Kidney tubule cell (primary cell): Measurements from ENCODE around the gene PAPLN.

Experiments used
- DNase-seq: peaks from one replicate; pipeline ENCODE4 v3.0.0-alpha.2; 2018; ENCODE audit warnings: low spot score

PAPLN gene

GRCh38 chr14:73261075-73261474 lies 23.8 kb downstream of the PAPLN start:
- DNase-seq = no peak

- DNase-seq = no peak
Observed at GRCh38 chr14:73261520-73262426, 24.5 kb downstream of the PAPLN start.

GRCh38 chr14:73262427-73263183 lies 25.3 kb downstream of the PAPLN start:
- no peak for DNase-seq

GRCh38 chr14:73263606-73264005 lies 26.3 kb downstream of the PAPLN start:
- no peak for DNase-seq

GRCh38 chr14:73264080-73264884 lies 27.0 kb downstream of the PAPLN start:
- no peak for DNase-seq

GRCh38 chr14:73264885-73265720 lies 27.8 kb downstream of the PAPLN start:
- DNase-seq = no peak

- DNase-seq = no peak
Observed at GRCh38 chr14:73265721-73266046, 28.4 kb downstream of the PAPLN start.

- no peak for DNase-seq
Observed at GRCh38 chr14:73266317-73266716, 29.0 kb downstream of the PAPLN start.

- DNase-seq = no peak
Observed at GRCh38 chr14:73267474-73267873, 30.2 kb downstream of the PAPLN start.

GRCh38 chr14:73269729-73270531 lies 32.6 kb downstream of the PAPLN start:
- DNase-seq = peak; percentile 75

GRCh38 chr14:73272393-73272792 lies 35.1 kb downstream of the PAPLN start:
- DNase-seq = no peak

GRCh38 chr14:73273799-73274198 lies 36.5 kb downstream of the PAPLN start:
- no peak for DNase-seq

GRCh38 chr14:73276836-73277235 lies 39.5 kb downstream of the PAPLN start:
- no peak for DNase-seq

GRCh38 chr14:73277376-73277775 lies 40.1 kb downstream of the PAPLN start:
- DNase-seq = no peak

- DNase-seq = no peak
Observed at GRCh38 chr14:73280903-73281302, 43.6 kb downstream of the PAPLN start.

- peak; percentile 83 for DNase-seq
Observed at GRCh38 chr14:73283608-73284379, 46.5 kb downstream of the PAPLN start.

GRCh38 chr14:73285979-73286378 lies 48.7 kb downstream of the PAPLN start:
- no peak for DNase-seq

GRCh38 chr14:73286598-73286997 lies 49.3 kb downstream of the PAPLN start:
- no peak for DNase-seq

GRCh38 chr14:73287071-73287470 lies 49.8 kb downstream of the PAPLN start:
- DNase-seq = no peak

- no peak for DNase-seq
Observed at GRCh38 chr14:73289308-73289707, 52.0 kb downstream of the PAPLN start.
